Measurements from ENCODE around the gene SERPINA5.

DNA sequence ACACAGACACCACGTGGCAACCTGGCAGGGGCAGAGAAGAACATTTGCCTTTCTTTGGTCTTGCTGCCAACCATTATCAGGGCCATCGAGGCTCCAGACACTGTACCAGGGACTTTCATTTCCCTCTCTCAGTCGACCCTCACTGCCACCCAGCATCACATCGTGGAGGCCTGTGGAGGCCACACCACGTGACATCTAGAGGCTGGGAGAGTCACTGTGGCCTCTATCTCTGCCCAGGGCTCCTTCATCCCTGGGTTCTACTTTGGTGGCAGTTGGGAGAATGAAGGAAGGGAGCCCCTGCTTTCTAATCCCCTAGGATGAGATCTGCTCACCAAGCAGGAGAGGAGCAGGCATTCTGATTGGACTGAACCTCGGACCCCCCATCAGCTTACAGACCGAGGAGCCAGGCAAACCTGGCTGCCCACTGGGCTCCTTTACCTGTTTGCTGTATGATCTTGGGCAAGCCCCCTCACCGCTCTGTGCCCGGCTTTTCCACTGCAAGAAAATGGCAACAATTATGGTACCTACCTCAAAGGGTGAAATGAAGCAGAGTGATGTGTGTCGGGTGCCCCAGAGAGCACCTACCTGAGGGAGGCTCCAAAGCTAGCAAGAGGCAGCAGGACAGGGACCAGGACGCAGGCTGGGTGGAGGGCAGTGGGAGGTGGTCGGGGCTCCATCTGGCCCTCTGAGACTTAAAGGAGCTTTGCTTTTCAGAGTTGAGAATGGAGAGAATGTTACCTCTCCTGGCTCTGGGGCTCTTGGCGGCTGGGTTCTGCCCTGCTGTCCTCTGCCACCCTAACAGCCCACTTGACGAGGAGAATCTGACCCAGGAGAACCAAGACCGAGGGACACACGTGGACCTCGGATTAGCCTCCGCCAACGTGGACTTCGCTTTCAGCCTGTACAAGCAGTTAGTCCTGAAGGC is 32.8 kb downstream of the SERPINA5 start:
- TF ChIP-seq, protein P1, sequence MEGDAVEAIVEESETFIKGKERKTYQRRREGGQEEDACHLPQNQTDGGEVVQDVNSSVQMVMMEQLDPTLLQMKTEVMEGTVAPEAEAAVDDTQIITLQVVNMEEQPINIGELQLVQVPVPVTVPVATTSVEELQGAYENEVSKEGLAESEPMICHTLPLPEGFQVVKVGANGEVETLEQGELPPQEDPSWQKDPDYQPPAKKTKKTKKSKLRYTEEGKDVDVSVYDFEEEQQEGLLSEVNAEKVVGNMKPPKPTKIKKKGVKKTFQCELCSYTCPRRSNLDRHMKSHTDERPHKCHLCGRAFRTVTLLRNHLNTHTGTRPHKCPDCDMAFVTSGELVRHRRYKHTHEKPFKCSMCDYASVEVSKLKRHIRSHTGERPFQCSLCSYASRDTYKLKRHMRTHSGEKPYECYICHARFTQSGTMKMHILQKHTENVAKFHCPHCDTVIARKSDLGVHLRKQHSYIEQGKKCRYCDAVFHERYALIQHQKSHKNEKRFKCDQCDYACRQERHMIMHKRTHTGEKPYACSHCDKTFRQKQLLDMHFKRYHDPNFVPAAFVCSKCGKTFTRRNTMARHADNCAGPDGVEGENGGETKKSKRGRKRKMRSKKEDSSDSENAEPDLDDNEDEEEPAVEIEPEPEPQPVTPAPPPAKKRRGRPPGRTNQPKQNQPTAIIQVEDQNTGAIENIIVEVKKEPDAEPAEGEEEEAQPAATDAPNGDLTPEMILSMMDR (IDR thresholded peaks at IDR 0.05): no peak
- no peak for TF ChIP-seq POLR2A (IDR thresholded peaks at IDR 0.05)

All from testis (tissue), 2 donors.